ENCODE measurements around the gene PGGHG.
"Not testable (repeated sequence)": the region's sequence is repeated elsewhere in the genome, so short reads cannot be mapped to it uniquely, and the experiment has no call there.

The PGGHG gene

GRCh38 chr11:268716-269145 is 20.2 kb upstream of the PGGHG start:
- not testable (repeated sequence) for H3K27ac ChIP-seq; DNase-seq (ENCODE audit: low read depth, low spot score)

- DNase-seq (ENCODE audit: low read depth, low spot score): no peak
- H3K27ac ChIP-seq: no peak overlapping the region
These were observed 19.6 kb upstream of the PGGHG start for GRCh38 chr11:269146-269890.

- H3K27ac ChIP-seq: no peak overlapping the region
- no peak for DNase-seq (ENCODE audit: low read depth, low spot score)
These were observed 18.2 kb upstream of the PGGHG start for GRCh38 chr11:270451-271318.

GRCh38 chr11:271319-271715 is 17.6 kb upstream of the PGGHG start:
- DNase-seq (ENCODE audit: low read depth, low spot score): no peak
- H3K27ac ChIP-seq: no peak overlapping the region

GRCh38 chr11:272195-272930 is 16.6 kb upstream of the PGGHG start:
- no peak overlapping the region for H3K27ac ChIP-seq
- DNase-seq (ENCODE audit: low read depth, low spot score): no peak

GRCh38 chr11:272931-273198 is 16.1 kb upstream of the PGGHG start:
- no peak for DNase-seq (ENCODE audit: low read depth, low spot score)
- no peak overlapping the region for H3K27ac ChIP-seq

- DNase-seq (ENCODE audit: low read depth, low spot score): no peak
These were observed 12.7 kb upstream of the PGGHG start for GRCh38 chr11:276219-276618.

GRCh38 chr11:278001-278951 is 10.7 kb upstream of the PGGHG start, which contains the start of gene NLRP6:
Gene NLRP6 (plus strand): TSS chr11:278407. CDS start chr11:278570, 163 bp downstream.
- no peak for DNase-seq (ENCODE audit: low read depth, low spot score)
- no peak within 1 kb of the TSS for H3K27ac ChIP-seq

More at GRCh38 chr11:276219-276618, 12.7 kb upstream of the PGGHG start:
- no peak overlapping the region for H3K27ac ChIP-seq

GRCh38 chr11:279040-279965 is 9.6 kb upstream of the PGGHG start:
- no peak overlapping the region for H3K27ac ChIP-seq
- DNase-seq (ENCODE audit: low read depth, low spot score): no peak

GRCh38 chr11:279966-280705 is 8.8 kb upstream of the PGGHG start:
- H3K27ac ChIP-seq: no peak overlapping the region
- no peak for DNase-seq (ENCODE audit: low read depth, low spot score)

- DNase-seq (ENCODE audit: low read depth, low spot score): no peak
- no peak overlapping the region for H3K27ac ChIP-seq
These were observed 8.0 kb upstream of the PGGHG start for GRCh38 chr11:280706-281485.

GRCh38 chr11:281486-282161 is 7.3 kb upstream of the PGGHG start:
- no peak overlapping the region for H3K27ac ChIP-seq
- DNase-seq (ENCODE audit: low read depth, low spot score): no peak

GRCh38 chr11:282171-282570 is 6.8 kb upstream of the PGGHG start:
- H3K27ac ChIP-seq: no peak overlapping the region
- no peak for DNase-seq (ENCODE audit: low read depth, low spot score)

- no peak overlapping the region for H3K27ac ChIP-seq
- no peak for DNase-seq (ENCODE audit: low read depth, low spot score)
These were observed 6.1 kb upstream of the PGGHG start for GRCh38 chr11:282630-283360.

- no peak overlapping the region for H3K27ac ChIP-seq
- no peak for DNase-seq (ENCODE audit: low read depth, low spot score)
These were observed 5.4 kb upstream of the PGGHG start for GRCh38 chr11:283405-284104.

Measured in epithelial cell of prostate (primary cell).